Calu3 (cell line): ENCODE data around the gene GNA15. TPM values are rescaled to one million over a fixed set of nuclear protein-coding genes. Genes with fewer than 3 reads are reported as not detected.
"Not testable (repeated sequence)": the region's sequence is repeated elsewhere in the genome, so short reads cannot be mapped to it uniquely, and the experiment has no call there.

Experiments
- BruUV-seq: library from RNA; stranded (reverse); fragments of 400-500 nt; replicated peaks from 2 replicates; lab custom pipeline; 2021; lab: Mats Ljungman, UMichigan
- CTCF ChIA-PET: fragments of 300-600 bp; sonication (Branson Sonifier 250); formaldehyde crosslinking; loops from one replicate; lab custom pipeline; 2022; ENCODE audit warnings: antibody characterized with exemption; lab: Charles Lee
- DNase-seq: peaks from one replicate; pipeline ENCODE4 v3.0.0; 2022
- H3K27ac Mint-ChIP-seq: one replicate; pipeline ENCODE4 v1.8.0; 2022; ENCODE audit warnings: mixed read lengths; ENCODE audit not compliant: unreplicated experiment
- H3K27me3 Mint-ChIP-seq: one replicate; pipeline ENCODE4 v1.8.0; 2022; ENCODE audit warnings: mixed read lengths; ENCODE audit not compliant: unreplicated experiment
- H3K36me3 Mint-ChIP-seq: one replicate; pipeline ENCODE4 v1.8.0; 2022; ENCODE audit warnings: mild to moderate bottlenecking, moderate library complexity, mixed read lengths; ENCODE audit not compliant: insufficient read depth, unreplicated experiment
- H3K4me1 Mint-ChIP-seq: one replicate; pipeline ENCODE4 v1.8.0; 2022; ENCODE audit warnings: mild to moderate bottlenecking, low read depth, mixed read lengths; ENCODE audit not compliant: unreplicated experiment
- H3K4me3 Mint-ChIP-seq: one replicate; pipeline ENCODE4 v1.8.0; 2022; ENCODE audit warnings: mild to moderate bottlenecking, low read depth, moderate library complexity, mixed read lengths; ENCODE audit not compliant: unreplicated experiment
- H3K9me3 Mint-ChIP-seq: one replicate; pipeline ENCODE4 v1.8.0; 2022; ENCODE audit warnings: low read depth, mixed read lengths; ENCODE audit not compliant: unreplicated experiment
- CTCF ChIP-seq: fragments of 200-600 bp; IDR thresholded peaks from one replicate; pipeline ENCODE4 v1.8.0; 2022; ENCODE audit warnings: antibody characterized with exemption; ENCODE audit not compliant: unreplicated experiment
- intact Hi-C: fragments of 100-400 bp; cut with micrococcal nuclease; formaldehyde crosslinking; loops from one replicate; pipeline ENCODE4 v1.10.0; 2022; ENCODE audit not compliant: unreplicated experiment
- total RNA-seq: library from RNA; stranded (reverse); gene quantifications from 2 replicates; pipeline ENCODE4 v1.2.3, GENCODE V29; 2022

GNA15 gene
- total RNA-seq, 1 experiment from 2014 or later: 6.5 TPM

- H3K4me3 Mint-ChIP-seq: no peak overlapping the region
- no peak for TF ChIP-seq CTCF
- no peaks in the 10 kb centered on the region for H3K27me3 Mint-ChIP-seq
- intact Hi-C loops: no loop called here
- H3K27ac Mint-ChIP-seq: no peak overlapping the region
- BruUV-seq: no TSS peak
- no peaks in the 10 kb centered on the region for H3K9me3 Mint-ChIP-seq
- CTCF ChIA-PET: no interaction called here
- peaks cover 21% of the 10 kb centered on the region for H3K36me3 Mint-ChIP-seq
- peaks cover 17% of the 10 kb centered on the region for H3K4me1 Mint-ChIP-seq
- DNase-seq: no peak
These were observed 54.1 kb downstream of the GNA15 start for GRCh38 chr19:3189702-3190469.

GRCh38 chr19:3190470-3190770 lies 54.6 kb downstream of the GNA15 start:
- Mint-ChIP-seq H3K4me1 (peaks cover 17% of the 10 kb centered on the region), H3K27ac (no peak overlapping the region), H3K4me3 (no peak overlapping the region), H3K36me3 (peaks cover 17% of the 10 kb centered on the region), H3K27me3 (no peaks in the 10 kb centered on the region), H3K9me3 (no peaks in the 10 kb centered on the region)
- intact Hi-C loops: no loop called here
- no peak for TF ChIP-seq CTCF
- CTCF ChIA-PET: no interaction called here
- BruUV-seq: no TSS peak
- no peak for DNase-seq

GRCh38 chr19:3190921-3191805 lies 55.3 kb downstream of the GNA15 start:
- no peak for DNase-seq
- H3K4me3 Mint-ChIP-seq: no peak overlapping the region
- H3K27me3 Mint-ChIP-seq: no peaks in the 10 kb centered on the region
- CTCF ChIA-PET: no interaction called here
- H3K36me3 Mint-ChIP-seq: peaks cover 12% of the 10 kb centered on the region
- intact Hi-C loops: no loop called here
- no peak for TF ChIP-seq CTCF
- H3K4me1 Mint-ChIP-seq: peaks cover 17% of the 10 kb centered on the region
- H3K27ac Mint-ChIP-seq: no peak overlapping the region
- H3K9me3 Mint-ChIP-seq: no peaks in the 10 kb centered on the region
- no TSS peak for BruUV-seq

GRCh38 chr19:3191806-3192104 lies 55.9 kb downstream of the GNA15 start:
- peaks cover 15% of the 10 kb centered on the region for H3K4me1 Mint-ChIP-seq
- H3K36me3 Mint-ChIP-seq, H3K27ac Mint-ChIP-seq, DNase-seq, BruUV-seq, intact Hi-C loops, H3K4me3 Mint-ChIP-seq, CTCF ChIA-PET, H3K9me3 Mint-ChIP-seq, H3K27me3 Mint-ChIP-seq: not testable (repeated sequence)
